Activated CD8-positive, alpha-beta memory T cell treated with anti-CD3 and anti-CD28 coated beads, Interleukin-2, amount 50 U/mL, for 1 hour (primary cell): ENCODE results near the gene RABL6.
"Not testable (repeated sequence)": the region's sequence is repeated elsewhere in the genome, so short reads cannot be mapped to it uniquely, and the experiment has no call there.

Source experiments
- DNase-seq: peaks from one replicate; pipeline ENCODE4 v3.0.0-alpha.2; 2020; ENCODE audit errors: extremely low read depth

RABL6 gene, protein sequence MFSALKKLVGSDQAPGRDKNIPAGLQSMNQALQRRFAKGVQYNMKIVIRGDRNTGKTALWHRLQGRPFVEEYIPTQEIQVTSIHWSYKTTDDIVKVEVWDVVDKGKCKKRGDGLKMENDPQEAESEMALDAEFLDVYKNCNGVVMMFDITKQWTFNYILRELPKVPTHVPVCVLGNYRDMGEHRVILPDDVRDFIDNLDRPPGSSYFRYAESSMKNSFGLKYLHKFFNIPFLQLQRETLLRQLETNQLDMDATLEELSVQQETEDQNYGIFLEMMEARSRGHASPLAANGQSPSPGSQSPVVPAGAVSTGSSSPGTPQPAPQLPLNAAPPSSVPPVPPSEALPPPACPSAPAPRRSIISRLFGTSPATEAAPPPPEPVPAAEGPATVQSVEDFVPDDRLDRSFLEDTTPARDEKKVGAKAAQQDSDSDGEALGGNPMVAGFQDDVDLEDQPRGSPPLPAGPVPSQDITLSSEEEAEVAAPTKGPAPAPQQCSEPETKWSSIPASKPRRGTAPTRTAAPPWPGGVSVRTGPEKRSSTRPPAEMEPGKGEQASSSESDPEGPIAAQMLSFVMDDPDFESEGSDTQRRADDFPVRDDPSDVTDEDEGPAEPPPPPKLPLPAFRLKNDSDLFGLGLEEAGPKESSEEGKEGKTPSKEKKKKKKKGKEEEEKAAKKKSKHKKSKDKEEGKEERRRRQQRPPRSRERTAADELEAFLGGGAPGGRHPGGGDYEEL

DNA sequence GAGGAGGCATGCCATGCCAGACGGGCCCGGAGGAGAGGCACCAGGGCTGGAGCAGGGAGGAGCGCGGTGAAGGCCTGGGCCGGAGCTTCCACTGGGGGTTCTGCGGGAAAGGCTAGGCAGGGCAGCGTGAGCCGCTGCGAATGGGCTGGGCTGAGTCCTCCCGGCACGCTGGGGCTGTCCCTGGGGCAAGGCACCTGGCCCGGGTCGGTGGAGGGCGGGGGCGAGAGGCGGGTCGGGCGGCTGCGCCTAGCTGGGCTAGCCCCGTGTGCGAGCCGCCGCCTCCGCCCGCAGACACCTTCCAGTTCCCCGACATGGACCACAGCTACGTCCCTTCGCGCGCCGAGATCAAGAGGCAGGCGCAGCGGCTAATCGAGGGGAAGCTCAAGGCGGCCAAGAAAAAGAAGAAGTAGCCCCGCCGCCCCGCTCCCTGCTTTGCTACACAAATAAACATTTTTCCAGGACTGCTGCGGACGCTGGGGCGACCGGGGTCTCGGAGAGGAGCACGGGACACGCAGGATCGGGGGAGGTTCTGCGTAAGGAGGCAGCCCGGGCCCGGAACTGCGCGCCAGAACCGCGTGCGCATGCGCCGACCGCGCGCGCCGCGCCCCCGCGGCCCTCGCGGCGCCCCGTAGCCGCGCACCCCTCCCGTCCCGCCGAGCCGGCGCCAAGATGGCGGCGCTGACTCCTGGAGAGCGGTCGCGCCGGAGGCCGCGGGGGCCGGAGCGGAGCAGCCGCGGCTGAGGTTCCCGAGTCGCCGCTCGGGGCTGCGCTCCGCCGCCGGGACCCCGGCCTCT lies at the start of gene RABL6:
Gene RABL6 (plus strand): TSS at position 668 of the 794 bp plus-strand sequence. CDS start 249 bp downstream, outside the sequence.
- peak; percentile 30 for DNase-seq

- no peak for DNase-seq
Observed at GRCh38 chr9:136759001-136759400, 48.7 kb upstream of the RABL6 start.

GRCh38 chr9:136759436-136760325 lies 48.1 kb upstream of the RABL6 start:
- DNase-seq: no peak

- no peak for DNase-seq
Observed at GRCh38 chr9:136760424-136760823, 47.3 kb upstream of the RABL6 start.

GRCh38 chr9:136760834-136761544 lies 46.8 kb upstream of the RABL6 start:
- not testable (repeated sequence) for DNase-seq

GRCh38 chr9:136761545-136761981 lies 46.2 kb upstream of the RABL6 start:
- no peak for DNase-seq

DNA sequence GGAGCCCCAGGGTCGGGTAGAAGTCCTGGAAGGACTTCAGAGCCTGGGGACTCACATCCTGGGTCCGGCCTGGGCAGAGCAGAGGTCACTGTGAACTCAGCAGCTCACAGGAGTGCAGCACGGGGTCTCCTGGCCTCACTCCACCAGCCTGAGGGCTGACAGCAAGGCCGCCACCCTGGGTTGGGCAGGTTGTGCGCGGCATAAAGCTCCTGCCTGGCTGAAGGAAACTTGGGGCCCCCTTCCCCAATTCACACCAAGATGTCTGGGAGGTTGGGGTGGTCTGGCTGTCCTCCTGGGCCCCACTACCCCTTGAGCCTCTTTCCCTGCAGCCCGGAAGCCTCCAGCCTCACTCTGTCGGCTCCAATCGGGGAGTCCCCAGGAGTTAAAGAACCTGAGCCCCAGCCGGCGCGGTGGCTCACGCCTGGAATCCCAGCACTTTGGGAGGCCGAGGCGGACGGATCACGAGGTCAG lies 45.5 kb upstream of the RABL6 start:
- DNase-seq: no peak

DNA sequence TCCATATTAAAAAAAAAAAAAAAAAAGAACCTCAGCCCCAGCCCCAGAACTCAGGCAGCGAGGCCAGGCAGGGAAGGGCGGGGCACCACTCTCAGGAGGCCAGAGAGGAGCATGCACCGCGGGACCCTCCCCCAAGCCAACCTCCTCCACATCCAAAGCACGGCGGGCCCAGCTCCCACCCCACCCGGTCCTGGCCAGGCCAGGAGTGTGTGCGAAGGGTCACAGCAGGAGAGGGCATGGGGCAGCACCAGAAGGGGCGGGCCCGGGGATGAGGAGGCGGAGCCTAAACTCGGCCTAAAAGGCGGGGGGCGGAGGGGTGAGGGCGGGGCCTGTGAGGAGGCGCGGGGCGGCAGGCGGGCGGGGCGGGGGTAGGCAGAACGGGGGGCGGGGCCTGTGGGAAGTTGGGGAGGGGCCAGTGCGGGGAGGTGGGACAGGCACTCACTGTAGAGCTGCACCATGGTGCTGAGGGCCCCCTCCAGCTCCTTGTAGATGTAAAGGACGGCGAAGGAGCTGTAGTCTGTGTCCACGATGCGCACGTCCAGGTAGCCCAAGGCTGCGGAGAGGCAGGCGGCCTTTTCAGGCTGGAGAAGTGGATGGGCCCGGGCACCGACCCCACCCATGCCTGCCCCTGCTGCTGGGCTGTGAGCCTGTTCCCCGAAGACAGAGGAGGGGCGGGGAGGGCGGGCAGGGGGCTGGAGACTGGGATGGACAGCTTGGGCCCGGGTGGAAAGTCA lies 44.7 kb upstream of the RABL6 start:
- DNase-seq: no peak

DNA sequence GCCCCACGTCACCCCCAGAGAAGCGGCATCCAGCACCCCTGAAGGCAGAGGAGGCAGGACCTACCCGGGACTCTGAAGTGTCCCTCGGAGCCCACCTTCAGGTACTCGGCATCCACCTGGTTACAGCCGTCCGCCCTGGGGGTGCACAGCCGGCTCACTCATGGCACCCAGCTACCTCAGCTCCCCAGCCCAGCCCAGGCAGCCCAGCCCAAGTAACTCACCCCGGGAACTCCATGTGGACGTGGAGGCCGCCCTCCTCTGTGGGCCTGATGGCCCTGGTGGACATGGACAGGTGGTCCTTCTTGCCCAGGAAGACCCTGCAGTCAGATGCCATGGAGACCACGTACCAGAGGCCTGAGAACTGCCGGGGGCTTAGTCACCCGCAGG lies 44.1 kb upstream of the RABL6 start:
- DNase-seq: no peak

GRCh38 chr9:136764301-136764891 lies 43.4 kb upstream of the RABL6 start, which contains the start of gene LCN15:
Gene LCN15, minus strand, starts transcription at chr9:136764518. Its CDS starts 30 bp downstream, at chr9:136764488.
- DNase-seq: no peak

DNA sequence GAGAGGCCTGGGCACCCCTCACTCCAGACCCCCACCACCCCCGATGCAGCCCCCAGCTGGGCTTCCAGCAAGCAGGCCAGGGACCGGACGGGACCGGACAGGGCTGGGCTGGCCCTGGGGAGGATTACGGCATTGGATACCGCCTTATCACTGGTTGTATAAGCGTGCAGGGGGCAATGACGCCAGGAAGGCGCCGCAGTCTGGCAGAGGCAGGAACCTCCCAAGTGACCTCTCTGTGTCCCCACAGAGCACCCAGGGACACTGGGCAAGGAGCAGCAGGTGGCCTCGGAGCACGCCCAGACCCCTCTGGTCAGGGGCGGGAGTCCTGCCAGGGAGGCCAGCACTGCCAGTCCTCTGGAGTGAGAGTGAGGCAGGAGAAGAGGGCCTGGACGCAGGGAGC lies 42.7 kb upstream of the RABL6 start:
- DNase-seq: no peak

DNA sequence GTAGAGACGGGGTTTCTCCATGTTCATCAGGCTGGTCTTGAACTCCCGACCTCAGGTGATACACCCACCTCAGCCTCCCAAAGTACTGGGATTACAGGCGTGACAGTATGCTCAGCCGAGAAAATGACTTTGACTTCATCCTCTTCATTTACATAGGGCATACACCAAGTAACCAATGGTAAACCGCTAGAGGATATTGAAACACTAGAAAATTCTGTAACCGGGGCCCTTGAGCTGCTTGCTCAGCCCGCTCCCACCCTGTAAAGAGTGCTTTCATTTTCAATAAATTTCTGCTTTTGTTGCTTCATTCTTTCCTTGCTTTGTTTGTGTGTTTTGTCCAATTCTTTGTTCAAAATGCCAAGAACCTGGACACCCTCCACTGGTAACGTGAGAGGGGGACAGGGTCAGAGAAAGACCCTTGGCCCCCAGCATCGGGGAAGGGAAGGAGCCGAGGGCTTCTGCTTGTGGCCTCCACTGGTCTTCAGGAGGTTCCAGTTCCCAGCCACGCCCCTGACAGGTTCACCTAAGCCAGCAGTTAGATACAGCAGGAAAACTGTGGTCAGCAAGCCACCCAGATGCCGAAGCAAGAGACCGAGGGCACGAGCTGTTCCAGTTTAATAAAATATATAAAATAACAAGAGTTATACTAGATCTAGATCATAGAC lies 41.9 kb upstream of the RABL6 start:
- DNase-seq: not testable (repeated sequence)

- not testable (repeated sequence) for DNase-seq
Observed at GRCh38 chr9:136766410-136767120, 41.2 kb upstream of the RABL6 start.

DNA sequence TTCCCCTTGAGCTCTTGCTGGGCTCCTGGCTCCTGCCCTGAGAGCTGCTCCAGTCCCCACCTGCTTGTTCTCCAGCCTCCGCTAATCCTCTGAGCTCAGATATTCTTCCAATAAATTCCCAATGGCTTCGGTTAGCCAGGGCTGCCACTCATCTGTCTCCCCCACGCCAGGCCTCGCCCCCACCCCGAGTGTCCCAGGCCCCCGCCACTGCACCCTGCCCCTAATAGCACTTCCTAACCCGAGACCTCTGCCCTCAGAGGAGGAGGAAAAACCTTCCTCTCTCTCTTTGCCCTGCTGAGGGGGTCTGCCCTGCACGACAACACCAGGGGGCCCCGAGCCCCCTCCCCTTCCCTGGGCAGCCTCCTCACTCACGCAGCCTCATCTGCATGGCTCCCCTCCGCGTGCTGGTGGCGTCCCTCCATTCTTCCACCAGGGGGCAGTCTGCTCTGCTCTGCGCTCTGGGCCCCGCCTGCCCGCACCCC lies 38.0 kb upstream of the RABL6 start:
- no peak for DNase-seq

DNA sequence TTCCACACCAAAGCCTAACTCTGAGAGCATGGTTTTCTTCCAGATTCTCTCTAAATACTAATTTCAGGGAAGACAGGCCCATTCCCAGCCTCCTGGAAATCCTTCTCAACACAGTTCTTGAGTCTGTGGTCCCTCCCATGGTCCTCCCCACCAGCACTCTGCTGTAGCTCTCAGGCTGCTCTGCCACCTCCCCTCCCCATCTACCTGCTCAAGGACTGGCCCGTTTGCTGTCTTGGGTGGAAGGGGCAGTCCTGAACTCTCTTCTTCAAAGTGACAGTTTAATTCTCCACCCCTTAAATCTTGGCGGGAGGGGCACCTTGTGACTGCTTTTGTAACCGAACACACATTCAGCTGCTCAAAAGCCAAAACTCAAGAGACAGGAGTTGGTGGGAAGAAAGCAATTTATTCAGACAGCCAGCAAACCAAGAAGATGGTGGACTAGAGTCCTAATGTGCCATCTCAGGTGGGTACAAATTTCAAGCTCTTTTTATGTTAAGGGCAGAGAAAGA lies 35.8 kb upstream of the RABL6 start:
- no peak for DNase-seq

DNA sequence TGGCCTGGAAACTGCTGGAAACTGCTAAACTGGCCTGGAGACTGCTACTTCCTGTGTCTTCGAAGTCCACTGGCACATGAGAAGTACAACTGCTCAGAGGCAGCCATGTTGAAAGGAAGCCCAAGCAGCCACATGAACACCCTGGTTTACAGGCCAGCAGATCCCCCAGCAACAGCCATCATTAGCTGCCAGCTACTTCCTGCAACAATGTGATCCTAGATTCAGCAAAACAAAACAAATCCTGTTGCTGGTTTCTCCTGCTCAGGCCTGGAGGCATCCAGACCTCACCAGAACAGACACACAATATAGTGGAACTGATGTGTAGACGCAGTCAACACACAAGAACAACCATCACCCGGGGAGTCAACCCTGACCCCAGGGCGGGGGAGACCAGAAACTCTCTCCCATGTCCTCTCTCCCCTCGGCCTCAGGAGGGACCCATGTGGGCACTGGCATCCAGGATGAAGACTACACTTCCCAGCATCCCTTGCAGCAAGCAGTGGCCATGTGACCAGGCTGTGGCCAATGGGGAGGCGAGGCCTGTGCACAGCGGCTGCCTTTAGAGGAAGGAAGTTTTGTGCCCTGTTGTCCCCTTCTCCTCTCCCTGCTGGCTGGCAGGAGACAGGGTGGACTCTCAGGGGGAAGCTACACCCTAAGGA lies 34.2 kb upstream of the RABL6 start:
- no peak for DNase-seq

GRCh38 chr9:136774416-136775045 lies 33.2 kb upstream of the RABL6 start:
- no peak for DNase-seq
